ENCODE measurements around the gene PRKCB. TPM values are rescaled to one million over a fixed set of nuclear protein-coding genes. Genes with fewer than 3 reads are reported as not detected.
A peak's percentile ranks its signal among the peaks of the same experiment; 100 is the strongest.

Gene PRKCB
- total and polyA plus RNA-seq, 4 experiments from 2014 or later, result 46.5 to 106 (median 98.2) TPM

DNA sequence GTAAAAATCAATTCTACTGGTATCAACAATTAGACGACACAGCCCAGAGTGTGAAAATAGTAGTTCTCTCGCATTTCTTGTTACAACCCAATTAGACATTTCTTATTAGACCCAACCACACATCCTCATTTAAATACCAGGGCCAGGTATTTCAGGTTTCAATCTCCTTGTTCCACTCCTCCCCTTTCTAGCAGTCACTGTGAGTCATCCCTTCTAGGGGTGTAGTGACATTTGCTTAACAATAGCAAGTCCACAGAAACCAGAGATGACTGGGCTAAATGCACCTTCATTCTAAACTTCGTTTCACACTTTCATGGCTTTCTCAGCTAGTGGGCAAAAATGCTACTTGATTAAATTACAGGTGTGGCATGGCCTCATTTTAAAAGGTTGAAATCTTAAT lies 303.5 kb downstream of the PRKCB start:
- Mint-ChIP-seq H3K4me3 (no peak overlapping the region), H3K4me1 (peaks cover 0 to 14% (median 7%) of the 10 kb centered on the region in 4 donors)

DNA sequence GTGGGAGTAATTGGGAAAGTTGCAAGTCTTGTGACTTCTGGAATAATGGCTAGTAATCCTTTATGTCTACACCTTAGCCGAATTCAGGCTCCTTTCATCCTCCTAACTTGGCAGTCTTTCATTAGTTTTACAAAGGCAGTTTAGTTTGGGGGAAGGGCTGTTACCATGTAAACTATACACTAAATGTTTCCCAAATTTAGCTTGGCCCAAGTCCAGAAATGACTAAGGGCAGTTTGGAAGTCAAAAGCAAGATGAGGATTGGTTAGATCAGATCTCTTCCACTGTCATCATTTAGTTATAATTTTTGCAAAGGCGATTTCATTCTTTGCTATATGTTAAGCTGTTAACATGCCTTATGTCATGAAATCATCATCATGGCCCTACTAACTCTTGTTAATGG lies 304.9 kb downstream of the PRKCB start:
- no peaks in the 10 kb centered on the region for H3K27me3 Mint-ChIP-seq
- peaks cover 0 to 2% (median 0%) of the 10 kb centered on the region in 8 donors for H3K9me3 Mint-ChIP-seq
- CTCF ChIA-PET (ENCODE audit: partially characterized antibody), result no interaction called here
- no peak overlapping the region for H3K27ac Mint-ChIP-seq
- no peak overlapping the region for H3K27ac ChIP-seq (ENCODE audit: low read depth, low read length)
- DNase-seq, result no peak
- peaks cover 0 to 23% (median 12%) of the 10 kb centered on the region in 4 donors for H3K4me1 Mint-ChIP-seq
- no peak overlapping the region for H3K4me3 ChIP-seq (ENCODE audit: low read length in 2 of 2)
- H3K9me3 ChIP-seq (ENCODE audit: control insufficient read depth in 1 of 2, low read length in 2 of 2), result no peaks in the 10 kb centered on the region
- peaks cover 48 to 51% of the 10 kb centered on the region in 2 donors for H3K36me3 Mint-ChIP-seq
- peaks cover 18% of the 10 kb centered on the region for H3K36me3 ChIP-seq (ENCODE audit: insufficient read depth, low read length)
- no peaks in the 10 kb centered on the region for H3K4me1 ChIP-seq (ENCODE audit: insufficient read depth, low read length)
- no peak overlapping the region for H3K4me3 Mint-ChIP-seq
- intact Hi-C loops (cut with micrococcal nuclease), result no loop called here
- POLR2A ChIA-PET (ENCODE audit: partially characterized antibody), result no interaction called here
- no peaks in the 10 kb centered on the region for H3K27me3 ChIP-seq (ENCODE audit: insufficient read depth, low read length)

More for the DNA sequence above, 303.5 kb downstream of the PRKCB start:
- ChIA-PET POLR2A (ENCODE audit: partially characterized antibody) (no interaction called here), CTCF (ENCODE audit: partially characterized antibody) (no interaction called here)
- no peaks in the 10 kb centered on the region for H3K9me3 ChIP-seq (ENCODE audit: control insufficient read depth in 1 of 2, low read length in 2 of 2)
- no peak for DNase-seq
- peak overlapping the region in 1 of 7 donors; percentile 34 for H3K27ac Mint-ChIP-seq
- H3K27ac ChIP-seq (ENCODE audit: low read depth, low read length), result no peak overlapping the region
- no peak overlapping the region for H3K4me3 ChIP-seq (ENCODE audit: low read length in 2 of 2)
- H3K27me3 ChIP-seq (ENCODE audit: insufficient read depth, low read length), result no peaks in the 10 kb centered on the region
- no peaks in the 10 kb centered on the region for H3K27me3 Mint-ChIP-seq
- no peaks in the 10 kb centered on the region for H3K9me3 Mint-ChIP-seq
- peaks cover 37 to 43% of the 10 kb centered on the region in 2 donors for H3K36me3 Mint-ChIP-seq
- H3K4me1 ChIP-seq (ENCODE audit: insufficient read depth, low read length), result no peaks in the 10 kb centered on the region
- H3K36me3 ChIP-seq (ENCODE audit: insufficient read depth, low read length), result peaks cover 18% of the 10 kb centered on the region
- intact Hi-C loops (cut with micrococcal nuclease), result no loop called here

DNA sequence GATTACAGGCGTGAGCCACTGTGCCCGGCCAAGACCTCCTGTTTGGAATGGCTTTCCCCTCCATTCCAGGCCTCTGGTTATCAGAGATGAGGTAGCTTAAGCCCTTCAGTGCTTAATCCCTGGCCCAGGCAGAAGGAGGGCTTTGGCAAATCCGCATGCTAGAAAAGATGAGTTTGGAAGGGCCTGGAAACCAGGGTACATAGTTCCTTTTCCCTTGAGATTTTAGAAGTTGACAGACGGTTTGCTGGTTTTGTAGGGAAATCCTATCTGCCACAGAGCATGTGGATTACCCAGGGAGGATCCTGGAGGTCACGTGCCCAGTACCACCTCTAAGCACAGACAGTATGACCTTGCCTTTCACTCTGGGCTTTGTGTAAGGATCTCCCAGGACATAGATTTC lies 305.7 kb downstream of the PRKCB start:
- H3K27me3 Mint-ChIP-seq, result no peaks in the 10 kb centered on the region
- H3K4me1 ChIP-seq (ENCODE audit: insufficient read depth, low read length), result no peaks in the 10 kb centered on the region
- POLR2A ChIA-PET (ENCODE audit: partially characterized antibody), result interaction anchor here (0.6 kb wide), 1 partner anchor 9 kb away, joined by 3 read pairs; no protein-coding TSS in a partner anchor
- H3K36me3 ChIP-seq (ENCODE audit: insufficient read depth, low read length), result peaks cover 18% of the 10 kb centered on the region
- H3K27ac Mint-ChIP-seq, result peak overlapping the region in 1 of 7 donors; percentile 10
- no peak for DNase-seq
- H3K27ac ChIP-seq (ENCODE audit: low read depth, low read length), result no peak overlapping the region
- peaks cover 0 to 25% (median 13%) of the 10 kb centered on the region in 4 donors for H3K4me1 Mint-ChIP-seq
- no peaks in the 10 kb centered on the region for H3K9me3 ChIP-seq (ENCODE audit: control insufficient read depth in 1 of 2, low read length in 2 of 2)
- no peak overlapping the region for H3K4me3 ChIP-seq (ENCODE audit: low read length in 2 of 2)
- CTCF ChIA-PET (ENCODE audit: partially characterized antibody), result no interaction called here
- peaks cover 0 to 2% (median 0%) of the 10 kb centered on the region in 8 donors for H3K9me3 Mint-ChIP-seq
- H3K36me3 Mint-ChIP-seq, result peaks cover 43 to 47% of the 10 kb centered on the region in 2 donors
- no peak overlapping the region for H3K4me3 Mint-ChIP-seq
- intact Hi-C loops (cut with micrococcal nuclease), result no loop called here
- H3K27me3 ChIP-seq (ENCODE audit: insufficient read depth, low read length), result no peaks in the 10 kb centered on the region

DNA sequence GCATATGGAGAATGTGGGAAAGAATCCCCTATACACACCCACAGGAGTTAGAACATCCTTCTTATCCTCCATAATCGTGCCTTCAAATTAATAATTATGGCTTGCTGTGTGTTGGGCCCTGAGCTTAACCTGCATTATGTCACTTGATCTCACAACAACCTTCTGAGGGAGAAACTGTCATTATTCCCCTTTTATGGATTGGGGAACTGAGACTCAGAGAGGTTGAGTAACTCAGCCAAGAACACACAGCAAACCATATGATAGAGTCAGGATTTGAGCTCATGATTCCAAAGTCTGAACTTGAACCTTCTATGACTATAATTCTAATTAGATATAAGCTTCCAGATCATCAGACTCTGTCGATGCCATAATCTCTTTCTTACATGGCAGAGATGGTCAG lies 306.1 kb downstream of the PRKCB start:
- Histone ChIP-seq H3K27ac (ENCODE audit: low read depth, low read length) (no peak overlapping the region), H3K9me3 (ENCODE audit: control insufficient read depth in 1 of 2, low read length in 2 of 2) (no peaks in the 10 kb centered on the region), H3K27me3 (ENCODE audit: insufficient read depth, low read length) (no peaks in the 10 kb centered on the region), H3K36me3 (ENCODE audit: insufficient read depth, low read length) (peaks cover 18% of the 10 kb centered on the region), H3K4me3 (ENCODE audit: low read length in 2 of 2) (no peak overlapping the region), H3K4me1 (ENCODE audit: insufficient read depth, low read length) (no peaks in the 10 kb centered on the region)
- Mint-ChIP-seq H3K27ac (no peak overlapping the region), H3K4me1 (peaks cover 0 to 25% (median 12%) of the 10 kb centered on the region in 4 donors), H3K36me3 (peaks cover 42 to 47% of the 10 kb centered on the region in 2 donors), H3K4me3 (no peak overlapping the region), H3K9me3 (peaks cover 0 to 2% (median 0%) of the 10 kb centered on the region in 8 donors), H3K27me3 (no peaks in the 10 kb centered on the region)
- no peak for DNase-seq
- intact Hi-C loops (cut with micrococcal nuclease), result no loop called here
- ChIA-PET POLR2A (ENCODE audit: partially characterized antibody) (interaction anchor here (0.6 kb wide), 1 partner anchor 10 kb away, joined by 3 read pairs; no protein-coding TSS in a partner anchor), CTCF (ENCODE audit: partially characterized antibody) (no interaction called here)

DNA sequence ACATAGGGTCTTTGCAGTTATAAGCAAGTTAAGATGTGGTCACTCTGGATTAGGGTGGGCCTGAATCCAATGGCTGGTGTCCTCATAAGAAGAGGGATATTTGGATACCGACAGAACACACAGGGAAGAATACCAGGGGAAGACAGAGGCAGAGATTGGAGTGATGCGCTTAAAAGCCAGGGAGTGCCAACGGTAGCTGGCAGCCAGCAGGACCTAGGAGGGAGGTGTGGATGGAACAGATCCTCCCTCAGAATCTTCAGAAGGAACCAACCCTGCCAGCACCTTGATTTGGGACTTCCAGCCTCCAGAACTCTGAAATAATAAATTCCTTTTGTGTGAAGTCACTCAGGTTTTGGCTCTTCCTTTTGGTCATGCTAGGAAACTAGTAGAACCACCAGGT lies 310.1 kb downstream of the PRKCB start:
- Histone ChIP-seq H3K4me3 (ENCODE audit: low read length in 2 of 2) (no peak overlapping the region), H3K9me3 (ENCODE audit: control insufficient read depth in 1 of 2, low read length in 2 of 2) (no peaks in the 10 kb centered on the region), H3K4me1 (ENCODE audit: insufficient read depth, low read length) (peaks cover 24% of the 10 kb centered on the region), H3K27ac (ENCODE audit: low read depth, low read length) (no peak overlapping the region), H3K27me3 (ENCODE audit: insufficient read depth, low read length) (no peaks in the 10 kb centered on the region), H3K36me3 (ENCODE audit: insufficient read depth, low read length) (peaks cover 18% of the 10 kb centered on the region)
- H3K9me3 Mint-ChIP-seq, result peaks cover 0 to 2% (median 0%) of the 10 kb centered on the region in 8 donors
- ChIA-PET POLR2A (ENCODE audit: partially characterized antibody) (no interaction called here), CTCF (ENCODE audit: partially characterized antibody) (no interaction called here)
- no peak overlapping the region for H3K4me3 Mint-ChIP-seq
- H3K4me1 Mint-ChIP-seq, result peaks cover 31 to 36% (median 34%) of the 10 kb centered on the region in 4 donors
- peaks cover 29 to 33% of the 10 kb centered on the region in 2 donors for H3K36me3 Mint-ChIP-seq
- no peak overlapping the region for H3K27ac Mint-ChIP-seq
- no peaks in the 10 kb centered on the region for H3K27me3 Mint-ChIP-seq
- no peak for DNase-seq
- intact Hi-C loops (cut with micrococcal nuclease), result no loop called here

DNA sequence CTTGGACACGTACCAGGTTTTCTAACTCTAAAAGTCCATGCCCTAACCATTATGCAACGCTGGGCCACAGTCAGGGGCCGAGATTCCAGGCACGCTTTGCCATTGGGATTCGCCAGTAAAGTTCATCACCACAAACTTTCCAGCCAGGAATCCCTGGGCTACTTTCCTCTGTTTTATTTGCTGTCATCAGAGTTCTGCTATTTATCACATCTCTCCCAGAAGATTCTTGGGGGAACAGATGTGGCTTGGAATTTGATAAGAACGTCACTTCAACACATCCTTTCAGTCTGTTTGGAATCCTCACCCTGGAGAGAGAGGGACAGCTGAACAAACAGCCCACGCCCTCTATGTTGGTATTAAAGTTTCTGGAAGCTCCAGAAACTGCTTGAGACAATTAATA lies 310.7 kb downstream of the PRKCB start:
- H3K27ac ChIP-seq (ENCODE audit: low read depth, low read length), result no peak overlapping the region
- peaks cover 16% of the 10 kb centered on the region for H3K36me3 ChIP-seq (ENCODE audit: insufficient read depth, low read length)
- no peak overlapping the region for H3K27ac Mint-ChIP-seq
- POLR2A ChIA-PET (ENCODE audit: partially characterized antibody), result no interaction called here
- no peaks in the 10 kb centered on the region for H3K27me3 Mint-ChIP-seq
- no peak for DNase-seq
- no peaks in the 10 kb centered on the region for H3K27me3 ChIP-seq (ENCODE audit: insufficient read depth, low read length)
- peaks cover 0 to 3% (median 0%) of the 10 kb centered on the region in 8 donors for H3K9me3 Mint-ChIP-seq
- H3K4me1 ChIP-seq (ENCODE audit: insufficient read depth, low read length), result peaks cover 30% of the 10 kb centered on the region
- intact Hi-C loops (cut with micrococcal nuclease), result no loop called here
- H3K4me1 Mint-ChIP-seq, result peaks cover 37 to 42% (median 40%) of the 10 kb centered on the region in 4 donors
- no peak overlapping the region for H3K4me3 ChIP-seq (ENCODE audit: low read length in 2 of 2)
- CTCF ChIA-PET (ENCODE audit: partially characterized antibody), result no interaction called here
- no peak overlapping the region for H3K4me3 Mint-ChIP-seq
- peaks cover 32 to 33% of the 10 kb centered on the region in 2 donors for H3K36me3 Mint-ChIP-seq
- H3K9me3 ChIP-seq (ENCODE audit: control insufficient read depth in 1 of 2, low read length in 2 of 2), result no peaks in the 10 kb centered on the region

DNA sequence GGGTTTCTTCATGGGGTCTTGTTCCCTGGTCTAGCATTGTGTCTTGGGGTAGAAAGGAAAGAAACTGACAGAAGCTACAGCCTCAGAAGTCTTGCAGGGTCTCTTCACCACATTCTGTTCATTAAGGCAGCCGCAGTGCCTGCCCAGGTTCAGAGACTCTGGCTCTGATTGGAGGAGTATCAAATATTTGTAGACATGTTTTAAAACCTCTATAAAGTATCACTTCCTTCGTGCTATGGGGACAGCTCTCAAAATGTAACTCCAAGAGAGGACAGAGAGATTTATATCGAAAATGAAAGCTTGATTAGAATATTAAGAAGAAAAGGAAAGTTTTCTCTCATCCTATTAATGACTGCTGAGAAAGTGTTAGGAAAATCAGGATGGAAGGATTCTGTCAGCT lies 313.3 kb downstream of the PRKCB start:
- Histone ChIP-seq H3K4me1 (ENCODE audit: insufficient read depth, low read length) (peaks cover 36% of the 10 kb centered on the region), H3K27ac (ENCODE audit: low read depth, low read length) (no peak overlapping the region), H3K9me3 (ENCODE audit: control insufficient read depth in 1 of 2, low read length in 2 of 2) (no peaks in the 10 kb centered on the region), H3K36me3 (ENCODE audit: insufficient read depth, low read length) (peaks cover 4% of the 10 kb centered on the region), H3K27me3 (ENCODE audit: insufficient read depth, low read length) (no peaks in the 10 kb centered on the region), H3K4me3 (ENCODE audit: low read length in 2 of 2) (no peak overlapping the region)
- no peak for DNase-seq
- Mint-ChIP-seq H3K4me1 (peaks cover 46 to 49% (median 47%) of the 10 kb centered on the region in 4 donors), H3K36me3 (peaks cover 23 to 27% of the 10 kb centered on the region in 2 donors), H3K4me3 (peak overlapping the region in 2 of 8 donors; percentile 3 to 9), H3K27me3 (no peaks in the 10 kb centered on the region), H3K9me3 (peaks cover 0 to 4% (median 0%) of the 10 kb centered on the region in 8 donors), H3K27ac (peak overlapping the region; percentile 30 to 91 (median 71))
- ChIA-PET CTCF (ENCODE audit: partially characterized antibody) (no interaction called here), POLR2A (ENCODE audit: partially characterized antibody) (no interaction called here)
- intact Hi-C loops (cut with micrococcal nuclease), result no loop called here

Data from CD4-positive, alpha-beta memory T cell (primary cell).